GM12878 (cell line): Measurements from ENCODE around the gene ASAP3.

Experiments used
- CTCF ChIP-seq, 3 experiments: IDR thresholded peaks in 2 of 3; conservative IDR thresholded peaks in 1 of 3; 2 replicates each; pipeline ENCODE4 v1.5.1; 2011; ENCODE audit warnings: low read depth in 3 of 3, low read length in 3 of 3, mild to moderate bottlenecking in 3 of 3, control low read depth in 2 of 3, moderate library complexity in 2 of 3, inconsistent platforms in 1 of 3, mixed read lengths in 1 of 3; ENCODE audit not compliant: control insufficient read depth in 2 of 3, insufficient read depth in 1 of 3; ENCODE audit errors: extremely low read depth in 1 of 3
- EZH2 ChIP-seq: IDR thresholded peaks from 2 replicates; pipeline ENCODE4 v1.6.1; 2012; ENCODE audit warnings: low read depth, mild to moderate bottlenecking, control low read depth, inconsistent platforms, low read length, borderline replicate concordance; ENCODE audit not compliant: control insufficient read depth
- GATAD2B ChIP-seq: fragments of 450-650 bp; conservative IDR thresholded peaks from 2 replicates; pipeline ENCODE4 v1.6.1; 2017; ENCODE audit warnings: low read depth, mild to moderate bottlenecking, moderate library complexity
- HDGF ChIP-seq: fragments of 450-650 bp; IDR thresholded peaks from 2 replicates; pipeline ENCODE4 v1.6.1; 2016; ENCODE audit warnings: antibody characterized with exemption
- IRF3 ChIP-seq: fragments of 450-650 bp; IDR thresholded peaks from 2 replicates; pipeline ENCODE4 v1.6.1; 2014; ENCODE audit warnings: mild to moderate bottlenecking
- JUND ChIP-seq: IDR thresholded peaks from 2 replicates; pipeline ENCODE4 v1.6.1; 2012; ENCODE audit warnings: low read depth, mild to moderate bottlenecking, low read length, improper control_type of control experiment, moderate library complexity
- MYB ChIP-seq: fragments of 150-350 bp; IDR thresholded peaks from 2 replicates; pipeline ENCODE4 v1.6.1; 2014; ENCODE audit warnings: mild to moderate bottlenecking, low read depth, low read length, borderline replicate concordance
- RBBP5 ChIP-seq: fragments of 200-600 bp; sonication (generic); conservative IDR thresholded peaks from 2 replicates; pipeline ENCODE4 v1.6.1; 2016
- SIX5 ChIP-seq: IDR thresholded peaks from 2 replicates; pipeline ENCODE4 v1.6.1; 2011; ENCODE audit warnings: mild to moderate bottlenecking, low read depth, low read length, moderate library complexity; ENCODE audit not compliant: severe bottlenecking
- TAF1 ChIP-seq: IDR thresholded peaks from 2 replicates; pipeline ENCODE4 v1.6.1; 2011; ENCODE audit warnings: mild to moderate bottlenecking, low read depth, low read length, borderline replicate concordance
- ZBTB33 ChIP-seq: fragments of 450-650 bp; IDR thresholded peaks from 2 replicates; pipeline ENCODE4 v1.6.1; 2017; ENCODE audit warnings: mild to moderate bottlenecking
- TF ChIP-seq, protein P1 (sequence below): IDR thresholded peaks from 2 replicates; pipeline ENCODE4 v1.6.1; 2012; ENCODE audit warnings: low read depth, low read length, improper control_type of control experiment
- TF ChIP-seq, protein P2 (sequence below): IDR thresholded peaks from 2 replicates; pipeline ENCODE4 v1.6.1; 2012; ENCODE audit warnings: low read length, inconsistent platforms
- TF ChIP-seq, protein P3 (sequence below): IDR thresholded peaks from 2 replicates; pipeline ENCODE4 v1.6.1; 2012; ENCODE audit warnings: mild to moderate bottlenecking, low read depth, low read length

- TF ChIP-seq SIX5 (no peak), MYB (no peak), HDGF (no peak), CTCF (IDR thresholded peaks at IDR 0.05 in 2 of 3, conservative IDR thresholded peaks at IDR 0.05 in 1 of 3; ENCODE audit: control insufficient read depth in 2 of 3, extremely low read depth in 1 of 3, insufficient read depth in 1 of 3, low read depth in 3 of 3, low read length in 3 of 3) (no peak), ZBTB33 (no peak), RBBP5 (no peak), TAF1 (no peak), EZH2 (no peak), GATAD2B (no peak), JUND (no peak), IRF3 (no peak)
- TF ChIP-seq, protein P1, sequence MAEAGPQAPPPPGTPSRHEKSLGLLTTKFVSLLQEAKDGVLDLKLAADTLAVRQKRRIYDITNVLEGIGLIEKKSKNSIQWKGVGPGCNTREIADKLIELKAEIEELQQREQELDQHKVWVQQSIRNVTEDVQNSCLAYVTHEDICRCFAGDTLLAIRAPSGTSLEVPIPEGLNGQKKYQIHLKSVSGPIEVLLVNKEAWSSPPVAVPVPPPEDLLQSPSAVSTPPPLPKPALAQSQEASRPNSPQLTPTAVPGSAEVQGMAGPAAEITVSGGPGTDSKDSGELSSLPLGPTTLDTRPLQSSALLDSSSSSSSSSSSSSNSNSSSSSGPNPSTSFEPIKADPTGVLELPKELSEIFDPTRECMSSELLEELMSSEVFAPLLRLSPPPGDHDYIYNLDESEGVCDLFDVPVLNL, result no peak
- TF ChIP-seq, protein P2, sequence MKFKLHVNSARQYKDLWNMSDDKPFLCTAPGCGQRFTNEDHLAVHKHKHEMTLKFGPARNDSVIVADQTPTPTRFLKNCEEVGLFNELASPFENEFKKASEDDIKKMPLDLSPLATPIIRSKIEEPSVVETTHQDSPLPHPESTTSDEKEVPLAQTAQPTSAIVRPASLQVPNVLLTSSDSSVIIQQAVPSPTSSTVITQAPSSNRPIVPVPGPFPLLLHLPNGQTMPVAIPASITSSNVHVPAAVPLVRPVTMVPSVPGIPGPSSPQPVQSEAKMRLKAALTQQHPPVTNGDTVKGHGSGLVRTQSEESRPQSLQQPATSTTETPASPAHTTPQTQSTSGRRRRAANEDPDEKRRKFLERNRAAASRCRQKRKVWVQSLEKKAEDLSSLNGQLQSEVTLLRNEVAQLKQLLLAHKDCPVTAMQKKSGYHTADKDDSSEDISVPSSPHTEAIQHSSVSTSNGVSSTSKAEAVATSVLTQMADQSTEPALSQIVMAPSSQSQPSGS, result no peak
- TF ChIP-seq, protein P3, sequence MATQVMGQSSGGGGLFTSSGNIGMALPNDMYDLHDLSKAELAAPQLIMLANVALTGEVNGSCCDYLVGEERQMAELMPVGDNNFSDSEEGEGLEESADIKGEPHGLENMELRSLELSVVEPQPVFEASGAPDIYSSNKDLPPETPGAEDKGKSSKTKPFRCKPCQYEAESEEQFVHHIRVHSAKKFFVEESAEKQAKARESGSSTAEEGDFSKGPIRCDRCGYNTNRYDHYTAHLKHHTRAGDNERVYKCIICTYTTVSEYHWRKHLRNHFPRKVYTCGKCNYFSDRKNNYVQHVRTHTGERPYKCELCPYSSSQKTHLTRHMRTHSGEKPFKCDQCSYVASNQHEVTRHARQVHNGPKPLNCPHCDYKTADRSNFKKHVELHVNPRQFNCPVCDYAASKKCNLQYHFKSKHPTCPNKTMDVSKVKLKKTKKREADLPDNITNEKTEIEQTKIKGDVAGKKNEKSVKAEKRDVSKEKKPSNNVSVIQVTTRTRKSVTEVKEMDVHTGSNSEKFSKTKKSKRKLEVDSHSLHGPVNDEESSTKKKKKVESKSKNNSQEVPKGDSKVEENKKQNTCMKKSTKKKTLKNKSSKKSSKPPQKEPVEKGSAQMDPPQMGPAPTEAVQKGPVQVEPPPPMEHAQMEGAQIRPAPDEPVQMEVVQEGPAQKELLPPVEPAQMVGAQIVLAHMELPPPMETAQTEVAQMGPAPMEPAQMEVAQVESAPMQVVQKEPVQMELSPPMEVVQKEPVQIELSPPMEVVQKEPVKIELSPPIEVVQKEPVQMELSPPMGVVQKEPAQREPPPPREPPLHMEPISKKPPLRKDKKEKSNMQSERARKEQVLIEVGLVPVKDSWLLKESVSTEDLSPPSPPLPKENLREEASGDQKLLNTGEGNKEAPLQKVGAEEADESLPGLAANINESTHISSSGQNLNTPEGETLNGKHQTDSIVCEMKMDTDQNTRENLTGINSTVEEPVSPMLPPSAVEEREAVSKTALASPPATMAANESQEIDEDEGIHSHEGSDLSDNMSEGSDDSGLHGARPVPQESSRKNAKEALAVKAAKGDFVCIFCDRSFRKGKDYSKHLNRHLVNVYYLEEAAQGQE, result no peak
These were observed 6.4 kb downstream of the ASAP3 start for GRCh38 chr1:23477359-23478144.
